WTC11 (cell line): ENCODE data around the gene GPI. TPM values are rescaled to one million over a fixed set of nuclear protein-coding genes. Genes with fewer than 3 reads are reported as not detected.
A peak's percentile ranks its signal among the peaks of the same experiment; 100 is the strongest.

ENCODE experiments used
- ATAC-seq: fragments of 200-7000 bp; cut with Tn5 transposase; 2 replicates; pipeline ENCODE4 v1.10.0; 2021; ENCODE audit warnings: mild to moderate bottlenecking, moderate library complexity
- CTCF ChIA-PET: fragments of 300-600 bp; sonication (Branson Sonifier 250); formaldehyde crosslinking; loops from one replicate; lab custom pipeline; 2021; ENCODE audit warnings: antibody characterized with exemption; lab: Charles Lee
- POLR2A ChIA-PET: fragments of 350-600 bp; sonication (Branson Sonifier 250); formaldehyde crosslinking; loops from one replicate; lab custom pipeline; 2021; ENCODE audit warnings: antibody characterized with exemption; lab: Charles Lee
- DNase-seq: peaks from one replicate; pipeline ENCODE4 v3.0.0; 2021; ENCODE audit warnings: low spot score
- H3K27ac Mint-ChIP-seq: 2 replicates; pipeline ENCODE4 v1.8.0; 2021; ENCODE audit warnings: mixed read lengths
- H3K27me3 Mint-ChIP-seq: 2 replicates; pipeline ENCODE4 v1.8.0; 2021; ENCODE audit warnings: low read depth, mild to moderate bottlenecking, moderate library complexity, mixed read lengths
- H3K36me3 Mint-ChIP-seq: 2 replicates; pipeline ENCODE4 v1.8.0; 2021; ENCODE audit warnings: mixed read lengths
- H3K4me1 Mint-ChIP-seq: 2 replicates; pipeline ENCODE4 v1.8.0; 2022; ENCODE audit warnings: mixed read lengths
- H3K4me3 Mint-ChIP-seq: 2 replicates; pipeline ENCODE4 v1.8.0; 2021; ENCODE audit warnings: mild to moderate bottlenecking, moderate library complexity, mixed read lengths
- H3K9me3 Mint-ChIP-seq: 2 replicates; pipeline ENCODE4 v1.8.0; 2021; ENCODE audit warnings: mixed read lengths
- FOXJ3 ChIP-seq: sonication (generic); formaldehyde crosslinking; IDR thresholded peaks from 2 replicates; pipeline ENCODE4 v1.9.0; 2021; ENCODE audit warnings: missing genetic modification reagents, mild to moderate bottlenecking, borderline replicate concordance
- FOXK1 ChIP-seq: sonication (generic); formaldehyde crosslinking; IDR thresholded peaks from 2 replicates; pipeline ENCODE4 v1.8.0; 2022; ENCODE audit warnings: mild to moderate bottlenecking, moderate library complexity, missing genetic modification reagents
- GABPB1 ChIP-seq: sonication (generic); formaldehyde crosslinking; IDR thresholded peaks from 2 replicates; pipeline ENCODE4 v1.8.1; 2023; ENCODE audit warnings: mild to moderate bottlenecking, missing genetic modification reagents
- GTF2I ChIP-seq: fragments of 250-450 bp; sonication (Bioruptor Pico); conservative IDR thresholded peaks from 2 replicates; pipeline ENCODE4 v1.4.0; 2021; ENCODE audit warnings: mild to moderate bottlenecking
- IRF2 ChIP-seq: sonication (generic); formaldehyde crosslinking; IDR thresholded peaks from 2 replicates; pipeline ENCODE4 v1.8.0; 2022; ENCODE audit warnings: low read depth, missing genetic modification reagents, borderline replicate concordance
- JAZF1 ChIP-seq: fragments of 250-450 bp; sonication (Bioruptor Pico); IDR thresholded peaks from 2 replicates; pipeline ENCODE4 v1.9.0; 2021; ENCODE audit warnings: moderate library complexity, mild to moderate bottlenecking, inconsistent platforms
- KAT7 ChIP-seq: sonication (generic); formaldehyde crosslinking; IDR thresholded peaks from 2 replicates; pipeline ENCODE4 v1.8.1; 2023; ENCODE audit warnings: missing genetic modification reagents, mild to moderate bottlenecking, borderline replicate concordance
- MYBL2 ChIP-seq: sonication (generic); formaldehyde crosslinking; IDR thresholded peaks from 2 replicates; pipeline ENCODE4 v1.8.1; 2023; ENCODE audit warnings: mild to moderate bottlenecking, moderate library complexity, missing genetic modification reagents
- SMAD3 ChIP-seq: sonication (generic); formaldehyde crosslinking; IDR thresholded peaks from 2 replicates; pipeline ENCODE4 v1.8.0; 2022; ENCODE audit warnings: missing genetic modification reagents, mild to moderate bottlenecking, borderline replicate concordance
- SOX15 ChIP-seq: fragments of 250-450 bp; sonication (Bioruptor Pico); IDR thresholded peaks from 2 replicates; pipeline ENCODE4 v1.9.0; 2021; ENCODE audit warnings: mild to moderate bottlenecking
- TEAD1 ChIP-seq: sonication (generic); formaldehyde crosslinking; IDR thresholded peaks from 2 replicates; pipeline ENCODE4 v1.8.0; 2022; ENCODE audit warnings: mild to moderate bottlenecking, missing genetic modification reagents
- TP53 ChIP-seq: sonication (generic); formaldehyde crosslinking; IDR thresholded peaks from 2 replicates; pipeline ENCODE4 v1.8.1; 2023; ENCODE audit warnings: mild to moderate bottlenecking, missing genetic modification reagents
- USF1 ChIP-seq: sonication (generic); formaldehyde crosslinking; IDR thresholded peaks from 2 replicates; pipeline ENCODE4 v1.8.0; 2022; ENCODE audit warnings: mild to moderate bottlenecking, missing genetic modification reagents
- ZMAT4 ChIP-seq: fragments of 250-450 bp; sonication (Bioruptor Pico); IDR thresholded peaks from 2 replicates; pipeline ENCODE4 v1.9.0; 2021; ENCODE audit warnings: mild to moderate bottlenecking
- ZNF219 ChIP-seq: sonication (generic); formaldehyde crosslinking; IDR thresholded peaks from 2 replicates; pipeline ENCODE4 v1.8.0; 2023; ENCODE audit warnings: missing genetic modification reagents, mild to moderate bottlenecking, borderline replicate concordance
- ZNF232 ChIP-seq: sonication (generic); formaldehyde crosslinking; IDR thresholded peaks from 2 replicates; pipeline ENCODE4 v1.8.0; 2022; ENCODE audit warnings: mild to moderate bottlenecking, missing genetic modification reagents
- ZNF263 ChIP-seq: sonication (generic); formaldehyde crosslinking; IDR thresholded peaks from 2 replicates; pipeline ENCODE4 v1.8.1; 2022; ENCODE audit warnings: low read depth, mild to moderate bottlenecking, moderate library complexity, missing genetic modification reagents
- ZNF416 ChIP-seq: fragments of 250-450 bp; sonication (Bioruptor Pico); IDR thresholded peaks from 2 replicates; pipeline ENCODE4 v1.9.0; 2021; ENCODE audit warnings: mild to moderate bottlenecking, inconsistent platforms
- ZNF671 ChIP-seq: fragments of 250-450 bp; sonication (Bioruptor Pico); IDR thresholded peaks from 2 replicates; pipeline ENCODE4 v1.8.0; 2021; ENCODE audit warnings: mild to moderate bottlenecking
- total RNA-seq: library from RNA; stranded (reverse); gene quantifications from 3 replicates; pipeline ENCODE4 v1.2.3, GENCODE V29; 2021
- TF ChIP-seq, protein P1 (sequence below): fragments of 250-450 bp; sonication (Bioruptor Pico); IDR thresholded peaks from 2 replicates; pipeline ENCODE4 v1.9.0; 2021; ENCODE audit warnings: mild to moderate bottlenecking, borderline replicate concordance
- TF ChIP-seq, protein P2 (sequence below): sonication (generic); formaldehyde crosslinking; IDR thresholded peaks from 2 replicates; pipeline ENCODE4 v1.8.0; 2022; ENCODE audit warnings: mild to moderate bottlenecking, missing genetic modification reagents
- TF ChIP-seq, protein P3 (sequence below): fragments of 250-450 bp; sonication (Bioruptor Pico); IDR thresholded peaks from 2 replicates; pipeline ENCODE4 v1.9.0; 2021; ENCODE audit warnings: moderate library complexity, mild to moderate bottlenecking, inconsistent platforms, borderline replicate concordance
- TF ChIP-seq, protein P4 (sequence below): sonication (generic); formaldehyde crosslinking; IDR thresholded peaks from 2 replicates; pipeline ENCODE4 v1.8.1; 2023; ENCODE audit warnings: mild to moderate bottlenecking, missing genetic modification reagents, borderline replicate concordance

Gene GPI
- total RNA-seq, 1 experiment from 2014 or later, result 389 TPM

GRCh38 chr19:34357431-34357830 lies 7.6 kb upstream of the GPI start:
- no peaks in the 10 kb centered on the region for H3K27me3 Mint-ChIP-seq
- DNase-seq, result no peak
- TF ChIP-seq, protein P1, sequence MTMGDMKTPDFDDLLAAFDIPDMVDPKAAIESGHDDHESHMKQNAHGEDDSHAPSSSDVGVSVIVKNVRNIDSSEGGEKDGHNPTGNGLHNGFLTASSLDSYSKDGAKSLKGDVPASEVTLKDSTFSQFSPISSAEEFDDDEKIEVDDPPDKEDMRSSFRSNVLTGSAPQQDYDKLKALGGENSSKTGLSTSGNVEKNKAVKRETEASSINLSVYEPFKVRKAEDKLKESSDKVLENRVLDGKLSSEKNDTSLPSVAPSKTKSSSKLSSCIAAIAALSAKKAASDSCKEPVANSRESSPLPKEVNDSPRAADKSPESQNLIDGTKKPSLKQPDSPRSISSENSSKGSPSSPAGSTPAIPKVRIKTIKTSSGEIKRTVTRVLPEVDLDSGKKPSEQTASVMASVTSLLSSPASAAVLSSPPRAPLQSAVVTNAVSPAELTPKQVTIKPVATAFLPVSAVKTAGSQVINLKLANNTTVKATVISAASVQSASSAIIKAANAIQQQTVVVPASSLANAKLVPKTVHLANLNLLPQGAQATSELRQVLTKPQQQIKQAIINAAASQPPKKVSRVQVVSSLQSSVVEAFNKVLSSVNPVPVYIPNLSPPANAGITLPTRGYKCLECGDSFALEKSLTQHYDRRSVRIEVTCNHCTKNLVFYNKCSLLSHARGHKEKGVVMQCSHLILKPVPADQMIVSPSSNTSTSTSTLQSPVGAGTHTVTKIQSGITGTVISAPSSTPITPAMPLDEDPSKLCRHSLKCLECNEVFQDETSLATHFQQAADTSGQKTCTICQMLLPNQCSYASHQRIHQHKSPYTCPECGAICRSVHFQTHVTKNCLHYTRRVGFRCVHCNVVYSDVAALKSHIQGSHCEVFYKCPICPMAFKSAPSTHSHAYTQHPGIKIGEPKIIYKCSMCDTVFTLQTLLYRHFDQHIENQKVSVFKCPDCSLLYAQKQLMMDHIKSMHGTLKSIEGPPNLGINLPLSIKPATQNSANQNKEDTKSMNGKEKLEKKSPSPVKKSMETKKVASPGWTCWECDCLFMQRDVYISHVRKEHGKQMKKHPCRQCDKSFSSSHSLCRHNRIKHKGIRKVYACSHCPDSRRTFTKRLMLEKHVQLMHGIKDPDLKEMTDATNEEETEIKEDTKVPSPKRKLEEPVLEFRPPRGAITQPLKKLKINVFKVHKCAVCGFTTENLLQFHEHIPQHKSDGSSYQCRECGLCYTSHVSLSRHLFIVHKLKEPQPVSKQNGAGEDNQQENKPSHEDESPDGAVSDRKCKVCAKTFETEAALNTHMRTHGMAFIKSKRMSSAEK (CRISPR knock-in tag), result no peak
- TF ChIP-seq IRF2 (CRISPR knock-in tag), result no peak
- TF ChIP-seq ZMAT4 (CRISPR knock-in tag), result no peak
- TF ChIP-seq FOXK1 (CRISPR knock-in tag), result no peak
- no peak for TF ChIP-seq ZNF416
- TF ChIP-seq, protein P2, sequence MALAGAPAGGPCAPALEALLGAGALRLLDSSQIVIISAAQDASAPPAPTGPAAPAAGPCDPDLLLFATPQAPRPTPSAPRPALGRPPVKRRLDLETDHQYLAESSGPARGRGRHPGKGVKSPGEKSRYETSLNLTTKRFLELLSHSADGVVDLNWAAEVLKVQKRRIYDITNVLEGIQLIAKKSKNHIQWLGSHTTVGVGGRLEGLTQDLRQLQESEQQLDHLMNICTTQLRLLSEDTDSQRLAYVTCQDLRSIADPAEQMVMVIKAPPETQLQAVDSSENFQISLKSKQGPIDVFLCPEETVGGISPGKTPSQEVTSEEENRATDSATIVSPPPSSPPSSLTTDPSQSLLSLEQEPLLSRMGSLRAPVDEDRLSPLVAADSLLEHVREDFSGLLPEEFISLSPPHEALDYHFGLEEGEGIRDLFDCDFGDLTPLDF (CRISPR knock-in tag), result no peak
- TF ChIP-seq JAZF1, result no peak
- no peak for TF ChIP-seq ZNF232
- TF ChIP-seq TEAD1 (CRISPR knock-in tag), result no peak
- TF ChIP-seq, protein P3, sequence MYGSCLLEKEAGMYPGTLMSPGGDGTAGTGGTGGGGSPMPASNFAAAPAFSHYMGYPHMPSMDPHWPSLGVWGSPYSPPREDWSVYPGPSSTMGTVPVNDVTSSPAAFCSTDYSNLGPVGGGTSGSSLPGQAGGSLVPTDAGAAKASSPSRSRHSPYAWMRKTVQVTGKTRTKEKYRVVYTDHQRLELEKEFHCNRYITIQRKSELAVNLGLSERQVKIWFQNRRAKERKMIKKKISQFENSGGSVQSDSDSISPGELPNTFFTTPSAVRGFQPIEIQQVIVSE (CRISPR knock-in tag), result no peak
- TF ChIP-seq ZNF263 (CRISPR knock-in tag), result no peak
- TF ChIP-seq GTF2I (CRISPR knock-in tag), result no peak
- TF ChIP-seq MYBL2, result no peak
- no peak for TF ChIP-seq TP53 (CRISPR knock-in tag)
- H3K36me3 Mint-ChIP-seq, result peaks cover 4% of the 10 kb centered on the region
- H3K9me3 Mint-ChIP-seq, result no peaks in the 10 kb centered on the region
- peaks cover 25% of the 10 kb centered on the region for H3K4me1 Mint-ChIP-seq
- peak overlapping the region; percentile 37; the same call in 1 of the 2 replicates for H3K27ac Mint-ChIP-seq
- ATAC-seq, result no peak
- ChIA-PET POLR2A (no interaction called here), CTCF (no interaction called here)
- no peak overlapping the region for H3K4me3 Mint-ChIP-seq

GRCh38 chr19:34359140-34359953 lies 5.6 kb upstream of the GPI start:
- ChIA-PET POLR2A (interaction anchor here (0.8 to 0.9 kb wide), 2 partner anchors 9 to 69 kb away, joined by 3 read pairs; partner anchors contain the start of gene UBA2), CTCF (interaction anchor here (1.0 to 1.1 kb wide), 6 partner anchors 10 to 564 kb away, joined by 3 to 6 read pairs (median 4); no protein-coding TSS in a partner anchor)
- Mint-ChIP-seq H3K27me3 (no peaks in the 10 kb centered on the region), H3K4me3 (peak overlapping the region; percentile 66), H3K4me1 (peaks cover 38% of the 10 kb centered on the region), H3K36me3 (peaks cover 4% of the 10 kb centered on the region), H3K9me3 (no peaks in the 10 kb centered on the region), H3K27ac (peak overlapping the region; percentile 92)
- ATAC-seq (peak; percentile 89), DNase-seq (peak; percentile 93)
- no peak for TF ChIP-seq SOX15 (CRISPR knock-in tag)
- peak; percentile 86; the same call in 1 of the 2 replicates for TF ChIP-seq SMAD3
- TF ChIP-seq GABPB1 (CRISPR knock-in tag), result peak; percentile 18; the same call in 1 of the 2 replicates
- 0 out of 2 replicates have a peak, but pooled peaks have one; percentile 68 for TF ChIP-seq MYBL2
- no peak for TF ChIP-seq ZNF219 (CRISPR knock-in tag)
- no peak for TF ChIP-seq FOXJ3 (CRISPR knock-in tag)
- 0 out of 2 replicates have a peak, but pooled peaks have one; percentile 69 for TF ChIP-seq KAT7 (CRISPR knock-in tag)
- no peak for TF ChIP-seq ZNF671 (CRISPR knock-in tag)
- no peak for TF ChIP-seq TEAD1 (CRISPR knock-in tag)
- TF ChIP-seq USF1, result peak; percentile 77; the same call in 1 of the 2 replicates
- TF ChIP-seq, protein P4, sequence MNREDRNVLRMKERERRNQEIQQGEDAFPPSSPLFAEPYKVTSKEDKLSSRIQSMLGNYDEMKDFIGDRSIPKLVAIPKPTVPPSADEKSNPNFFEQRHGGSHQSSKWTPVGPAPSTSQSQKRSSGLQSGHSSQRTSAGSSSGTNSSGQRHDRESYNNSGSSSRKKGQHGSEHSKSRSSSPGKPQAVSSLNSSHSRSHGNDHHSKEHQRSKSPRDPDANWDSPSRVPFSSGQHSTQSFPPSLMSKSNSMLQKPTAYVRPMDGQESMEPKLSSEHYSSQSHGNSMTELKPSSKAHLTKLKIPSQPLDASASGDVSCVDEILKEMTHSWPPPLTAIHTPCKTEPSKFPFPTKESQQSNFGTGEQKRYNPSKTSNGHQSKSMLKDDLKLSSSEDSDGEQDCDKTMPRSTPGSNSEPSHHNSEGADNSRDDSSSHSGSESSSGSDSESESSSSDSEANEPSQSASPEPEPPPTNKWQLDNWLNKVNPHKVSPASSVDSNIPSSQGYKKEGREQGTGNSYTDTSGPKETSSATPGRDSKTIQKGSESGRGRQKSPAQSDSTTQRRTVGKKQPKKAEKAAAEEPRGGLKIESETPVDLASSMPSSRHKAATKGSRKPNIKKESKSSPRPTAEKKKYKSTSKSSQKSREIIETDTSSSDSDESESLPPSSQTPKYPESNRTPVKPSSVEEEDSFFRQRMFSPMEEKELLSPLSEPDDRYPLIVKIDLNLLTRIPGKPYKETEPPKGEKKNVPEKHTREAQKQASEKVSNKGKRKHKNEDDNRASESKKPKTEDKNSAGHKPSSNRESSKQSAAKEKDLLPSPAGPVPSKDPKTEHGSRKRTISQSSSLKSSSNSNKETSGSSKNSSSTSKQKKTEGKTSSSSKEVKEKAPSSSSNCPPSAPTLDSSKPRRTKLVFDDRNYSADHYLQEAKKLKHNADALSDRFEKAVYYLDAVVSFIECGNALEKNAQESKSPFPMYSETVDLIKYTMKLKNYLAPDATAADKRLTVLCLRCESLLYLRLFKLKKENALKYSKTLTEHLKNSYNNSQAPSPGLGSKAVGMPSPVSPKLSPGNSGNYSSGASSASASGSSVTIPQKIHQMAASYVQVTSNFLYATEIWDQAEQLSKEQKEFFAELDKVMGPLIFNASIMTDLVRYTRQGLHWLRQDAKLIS (CRISPR knock-in tag), result no peak
